ENCODE results near the gene MPND. TPM values are rescaled to one million over a fixed set of nuclear protein-coding genes. Genes with fewer than 3 reads are reported as not detected.
A peak's percentile ranks its signal among the peaks of the same experiment; 100 is the strongest.

MPND gene
- polyA plus RNA-seq, 1 of the 3 experiments (the other 2 are of a cell fraction): 21.3 TPM

- TF ChIP-seq TAF1 (IDR thresholded peaks at IDR 0.05; ENCODE audit: borderline replicate concordance, low read depth, low read length): no peak
- no peak for TF ChIP-seq RCOR1 (IDR thresholded peaks at IDR 0.05; ENCODE audit: low read length)
- no peak for TF ChIP-seq CHD2 (IDR thresholded peaks at IDR 0.05; ENCODE audit: low read length, partially characterized antibody)
- TF ChIP-seq USF2 (IDR thresholded peaks at IDR 0.05; ENCODE audit: borderline replicate concordance, low read depth, low read length): no peak
- TF ChIP-seq RAD21 (IDR thresholded peaks at IDR 0.05; ENCODE audit: low read length): no peak
- TF ChIP-seq NFIC (IDR thresholded peaks at IDR 0.05; ENCODE audit: borderline replicate concordance): no peak
- no peak for TF ChIP-seq ELF1 (IDR thresholded peaks at IDR 0.05)
- TF ChIP-seq RFX5 (IDR thresholded peaks at IDR 0.05; ENCODE audit: low read length): no peak
Observed at GRCh38 chr19:4300589-4300988, 42.8 kb upstream of the MPND start (continued).

- no peaks in the 10 kb centered on the region for H3K9me3 ChIP-seq
- TF ChIP-seq TCF12 (IDR thresholded peaks at IDR 0.05): no peak
- no peak for TF ChIP-seq IRF3 (IDR thresholded peaks at IDR 0.05; ENCODE audit: low read depth, low read length)
- no peak for TF ChIP-seq USF2 (IDR thresholded peaks at IDR 0.05; ENCODE audit: borderline replicate concordance, low read depth, low read length)
- no peak for TF ChIP-seq ZBTB33 (IDR thresholded peaks at IDR 0.05; ENCODE audit: borderline replicate concordance, low read depth)
- no peak for TF ChIP-seq ELF1 (IDR thresholded peaks at IDR 0.05)
- no peak for TF ChIP-seq FOXJ3 (CRISPR knock-in tag; IDR thresholded peaks at IDR 0.05)
- no peak for TF ChIP-seq GATA2 (CRISPR knock-in tag; IDR thresholded peaks at IDR 0.05)
- H3K4me2 ChIP-seq: no peak overlapping the region
- H3K9ac ChIP-seq: no peak overlapping the region
- DNase-seq: no peak
- no peak overlapping the region for H3K4me3 ChIP-seq (ENCODE audit: low read depth in 2 of 2, low read length in 1 of 2)
- WGBS (ENCODE audit: low lambda C conversion rate): 67% methylated on average over 13 of the region's 13 CpGs
- POLR2A ChIA-PET: interaction anchor here (0.8 kb wide), 1 partner anchor 10 kb away, joined by 3 read pairs; no protein-coding TSS in a partner anchor
- peaks cover 0 to 18% of the 10 kb centered on the region in 2 experiments; a peak in 1 of 4 replicates for H3K4me1 ChIP-seq (ENCODE audit: control insufficient read depth in 1 of 2, insufficient read depth in 2 of 2, low read depth in 1 of 2, low read length in 1 of 2)
- H2AFZ ChIP-seq (ENCODE audit: low read depth): no peak overlapping the region
- CTCF ChIA-PET: interaction anchor here (0.7 to 1.8 kb wide), 3 partner anchors 44 to 68 kb away, joined by 3 to 4 read pairs (median 3); no protein-coding TSS in a partner anchor
- H4K20me1 ChIP-seq (ENCODE audit: insufficient read depth): no peaks in the 10 kb centered on the region
- no peaks in the 10 kb centered on the region for H3F3A ChIP-seq (replicated peaks; ENCODE audit: insufficient read depth)
- H3K9me2 ChIP-seq: no peaks in the 10 kb centered on the region
- no peaks in the 10 kb centered on the region for H3K36me3 ChIP-seq (replicated peaks in 1 of 2; ENCODE audit: control insufficient read depth in 1 of 2, insufficient read depth in 2 of 2, low read length in 1 of 2)
- H3K27ac ChIP-seq (ENCODE audit: low read depth in 2 of 2, low read length in 1 of 2): peak overlapping the region in 1 of 2 experiments; percentile 72; a peak in 2 of 4 replicates
- H3K79me2 ChIP-seq (ENCODE audit: insufficient read depth): no peaks in the 10 kb centered on the region
- H3K27me3 ChIP-seq (ENCODE audit: insufficient read depth): no peaks in the 10 kb centered on the region
Observed at GRCh38 chr19:4301590-4302242, 41.6 kb upstream of the MPND start.
